SH-SY5Y (cell line): ENCODE results near the gene ALDH3B1.

Source experiments
- GATA2 ChIP-seq: IDR thresholded peaks from 2 replicates; pipeline ENCODE4 v1.6.1; 2011; ENCODE audit warnings: mild to moderate bottlenecking, low read depth, low read length
- GATA3 ChIP-seq: IDR thresholded peaks from 2 replicates; pipeline ENCODE4 v1.6.1; 2011; ENCODE audit warnings: low read depth, mild to moderate bottlenecking, low read length, moderate library complexity

- no peak for TF ChIP-seq GATA2
- TF ChIP-seq GATA3: no peak
Measured at GRCh38 chr11:68041617-68042218, 31.6 kb downstream of the ALDH3B1 start.
